PC-3 (cell line): ENCODE measurements around the gene STARD7.

Source experiments
- EZH2phosphoT487 ChIP-seq: fragments of 300-600 bp; sonication (generic); IDR thresholded peaks from 2 replicates; pipeline ENCODE4 v1.6.1; 2018; ENCODE audit warnings: mild to moderate bottlenecking, antibody characterized with exemption, low read length, borderline replicate concordance
- TF ChIP-seq, protein P1 (sequence below): fragments of 300-600 bp; sonication (generic); conservative IDR thresholded peaks from 2 replicates; pipeline ENCODE4 v1.5.1; 2017; ENCODE audit warnings: antibody characterized with exemption, low read depth, mild to moderate bottlenecking, low read length

DNA sequence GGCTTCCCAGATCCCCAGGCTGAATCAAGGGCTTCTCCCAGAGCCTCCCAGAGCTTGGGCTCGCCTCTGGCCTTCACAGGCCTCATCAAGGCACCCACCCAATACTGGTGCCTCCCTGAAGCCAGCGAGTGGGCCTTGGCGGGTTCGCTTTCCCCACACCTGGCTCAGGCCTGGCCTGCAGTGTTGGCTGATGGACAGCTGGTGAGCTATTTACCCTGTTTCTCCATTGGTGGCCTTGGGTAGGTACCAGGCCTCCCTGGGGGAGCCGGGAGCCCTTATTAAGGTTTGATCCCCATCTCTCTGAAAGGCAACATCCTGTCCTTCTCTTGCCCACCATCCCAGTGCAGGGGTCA, 45.2 kb downstream of the STARD7 start:
- TF ChIP-seq, protein P1, sequence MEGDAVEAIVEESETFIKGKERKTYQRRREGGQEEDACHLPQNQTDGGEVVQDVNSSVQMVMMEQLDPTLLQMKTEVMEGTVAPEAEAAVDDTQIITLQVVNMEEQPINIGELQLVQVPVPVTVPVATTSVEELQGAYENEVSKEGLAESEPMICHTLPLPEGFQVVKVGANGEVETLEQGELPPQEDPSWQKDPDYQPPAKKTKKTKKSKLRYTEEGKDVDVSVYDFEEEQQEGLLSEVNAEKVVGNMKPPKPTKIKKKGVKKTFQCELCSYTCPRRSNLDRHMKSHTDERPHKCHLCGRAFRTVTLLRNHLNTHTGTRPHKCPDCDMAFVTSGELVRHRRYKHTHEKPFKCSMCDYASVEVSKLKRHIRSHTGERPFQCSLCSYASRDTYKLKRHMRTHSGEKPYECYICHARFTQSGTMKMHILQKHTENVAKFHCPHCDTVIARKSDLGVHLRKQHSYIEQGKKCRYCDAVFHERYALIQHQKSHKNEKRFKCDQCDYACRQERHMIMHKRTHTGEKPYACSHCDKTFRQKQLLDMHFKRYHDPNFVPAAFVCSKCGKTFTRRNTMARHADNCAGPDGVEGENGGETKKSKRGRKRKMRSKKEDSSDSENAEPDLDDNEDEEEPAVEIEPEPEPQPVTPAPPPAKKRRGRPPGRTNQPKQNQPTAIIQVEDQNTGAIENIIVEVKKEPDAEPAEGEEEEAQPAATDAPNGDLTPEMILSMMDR: no peak
- no peak for TF ChIP-seq EZH2phosphoT487
